ENCODE results near the gene UNC13A. TPM values are rescaled to one million over a fixed set of nuclear protein-coding genes. Genes with fewer than 3 reads are reported as not detected.

Gene UNC13A
- total and polyA plus RNA-seq, 2 of the 13 experiments (the other 11 are each of a cell fraction or from before 2014, with no cell fraction given) = 0.11 to 0.45 TPM

GRCh38 chr19:17687857-17688784 is at the start of gene UNC13A (continued):
- TF ChIP-seq NFAT5 (CRISPR knock-in tag; IDR thresholded peaks at IDR 0.05) (peak; percentile 28; the same call in 1 of the 2 replicates), ZSCAN25 (CRISPR knock-in tag; IDR thresholded peaks at IDR 0.05) (0 out of 2 replicates have a peak, but pooled peaks have one; percentile 27), ERF (CRISPR knock-in tag; IDR thresholded peaks at IDR 0.05) (peak; percentile 76), GATAD1 (CRISPR knock-in tag; IDR thresholded peaks at IDR 0.05) (0 out of 2 replicates have a peak, but pooled peaks have one; percentile 33), KDM2A (CRISPR knock-in tag; IDR thresholded peaks at IDR 0.05; ENCODE audit: borderline replicate concordance, low read depth) (peak; percentile 74; the same call in 1 of the 2 replicates), BCL3 (CRISPR knock-in tag; IDR thresholded peaks at IDR 0.05) (no peak), ZNF687 (CRISPR knock-in tag; IDR thresholded peaks at IDR 0.05) (peak; percentile 50), ARNT2 (CRISPR knock-in tag; IDR thresholded peaks at IDR 0.05; ENCODE audit: low read depth) (peak; percentile 62; the same call in 1 of the 2 replicates), RELA (CRISPR knock-in tag; IDR thresholded peaks at IDR 0.05) (no peak)
- TF ChIP-seq, protein P1, sequence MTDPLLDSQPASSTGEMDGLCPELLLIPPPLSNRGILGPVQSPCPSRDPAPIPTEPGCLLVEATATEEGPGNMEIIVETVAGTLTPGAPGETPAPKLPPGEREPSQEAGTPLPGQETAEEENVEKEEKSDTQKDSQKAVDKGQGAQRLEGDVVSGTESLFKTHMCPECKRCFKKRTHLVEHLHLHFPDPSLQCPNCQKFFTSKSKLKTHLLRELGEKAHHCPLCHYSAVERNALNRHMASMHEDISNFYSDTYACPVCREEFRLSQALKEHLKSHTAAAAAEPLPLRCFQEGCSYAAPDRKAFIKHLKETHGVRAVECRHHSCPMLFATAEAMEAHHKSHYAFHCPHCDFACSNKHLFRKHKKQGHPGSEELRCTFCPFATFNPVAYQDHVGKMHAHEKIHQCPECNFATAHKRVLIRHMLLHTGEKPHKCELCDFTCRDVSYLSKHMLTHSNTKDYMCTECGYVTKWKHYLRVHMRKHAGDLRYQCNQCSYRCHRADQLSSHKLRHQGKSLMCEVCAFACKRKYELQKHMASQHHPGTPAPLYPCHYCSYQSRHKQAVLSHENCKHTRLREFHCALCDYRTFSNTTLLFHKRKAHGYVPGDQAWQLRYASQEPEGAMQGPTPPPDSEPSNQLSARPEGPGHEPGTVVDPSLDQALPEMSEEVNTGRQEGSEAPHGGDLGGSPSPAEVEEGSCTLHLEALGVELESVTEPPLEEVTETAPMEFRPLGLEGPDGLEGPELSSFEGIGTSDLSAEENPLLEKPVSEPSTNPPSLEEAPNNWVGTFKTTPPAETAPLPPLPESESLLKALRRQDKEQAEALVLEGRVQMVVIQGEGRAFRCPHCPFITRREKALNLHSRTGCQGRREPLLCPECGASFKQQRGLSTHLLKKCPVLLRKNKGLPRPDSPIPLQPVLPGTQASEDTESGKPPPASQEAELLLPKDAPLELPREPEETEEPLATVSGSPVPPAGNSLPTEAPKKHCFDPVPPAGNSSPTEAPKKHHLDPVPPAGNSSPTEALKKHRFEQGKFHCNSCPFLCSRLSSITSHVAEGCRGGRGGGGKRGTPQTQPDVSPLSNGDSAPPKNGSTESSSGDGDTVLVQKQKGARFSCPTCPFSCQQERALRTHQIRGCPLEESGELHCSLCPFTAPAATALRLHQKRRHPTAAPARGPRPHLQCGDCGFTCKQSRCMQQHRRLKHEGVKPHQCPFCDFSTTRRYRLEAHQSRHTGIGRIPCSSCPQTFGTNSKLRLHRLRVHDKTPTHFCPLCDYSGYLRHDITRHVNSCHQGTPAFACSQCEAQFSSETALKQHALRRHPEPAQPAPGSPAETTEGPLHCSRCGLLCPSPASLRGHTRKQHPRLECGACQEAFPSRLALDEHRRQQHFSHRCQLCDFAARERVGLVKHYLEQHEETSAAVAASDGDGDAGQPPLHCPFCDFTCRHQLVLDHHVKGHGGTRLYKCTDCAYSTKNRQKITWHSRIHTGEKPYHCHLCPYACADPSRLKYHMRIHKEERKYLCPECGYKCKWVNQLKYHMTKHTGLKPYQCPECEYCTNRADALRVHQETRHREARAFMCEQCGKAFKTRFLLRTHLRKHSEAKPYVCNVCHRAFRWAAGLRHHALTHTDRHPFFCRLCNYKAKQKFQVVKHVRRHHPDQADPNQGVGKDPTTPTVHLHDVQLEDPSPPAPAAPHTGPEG (CRISPR knock-in tag; IDR thresholded peaks at IDR 0.05) = no peak

All from HepG2 (cell line).